ENCODE data around the gene PPEF1. TPM values are rescaled to one million over a fixed set of nuclear protein-coding genes. Genes with fewer than 3 reads are reported as not detected.

The PPEF1 gene
- total RNA-seq, 6 donors from 2014 or later, result 0.20 to 6.7 (median 0.36) TPM; not detected in 2

DNA sequence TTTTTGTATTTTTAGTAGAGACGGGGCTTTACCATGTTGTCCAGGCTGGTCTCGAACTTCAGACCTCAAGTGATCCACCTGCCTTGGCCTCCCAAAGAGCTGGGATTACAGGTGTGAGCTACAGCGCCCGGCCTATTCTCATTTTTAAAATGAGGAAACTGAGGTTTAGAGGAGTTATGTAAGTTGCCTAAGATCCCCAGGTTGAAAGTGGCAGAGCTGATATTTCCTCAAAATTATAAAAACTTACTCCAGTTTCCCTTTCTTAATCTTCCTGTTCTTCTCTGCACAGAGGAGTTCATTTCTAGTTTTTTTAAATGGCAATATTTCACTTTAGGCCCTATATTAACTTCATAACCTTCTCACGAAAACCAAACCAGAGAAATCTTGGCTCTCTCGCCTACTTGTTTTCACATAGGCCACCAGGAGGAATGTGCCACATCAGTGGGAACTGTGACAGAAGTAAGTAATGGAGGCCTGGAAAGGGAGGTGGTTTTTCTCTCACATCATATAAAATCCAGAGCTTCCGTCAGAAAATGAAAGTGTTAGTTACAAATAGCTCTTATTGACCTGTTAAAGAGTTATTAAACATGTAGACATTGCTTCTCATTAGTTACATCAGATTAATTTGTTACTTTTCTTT is 19.5 kb upstream of the PPEF1 start:
- H3K9me3 ChIP-seq, result no peaks in the 10 kb centered on the region
- H3K4me1 ChIP-seq, result no peaks in the 10 kb centered on the region
- no peak overlapping the region for H3K4me3 ChIP-seq
- no peak for DNase-seq
- no peak for TF ChIP-seq POLR2AphosphoS5 (IDR thresholded peaks at IDR 0.05)
- TF ChIP-seq, protein P1, sequence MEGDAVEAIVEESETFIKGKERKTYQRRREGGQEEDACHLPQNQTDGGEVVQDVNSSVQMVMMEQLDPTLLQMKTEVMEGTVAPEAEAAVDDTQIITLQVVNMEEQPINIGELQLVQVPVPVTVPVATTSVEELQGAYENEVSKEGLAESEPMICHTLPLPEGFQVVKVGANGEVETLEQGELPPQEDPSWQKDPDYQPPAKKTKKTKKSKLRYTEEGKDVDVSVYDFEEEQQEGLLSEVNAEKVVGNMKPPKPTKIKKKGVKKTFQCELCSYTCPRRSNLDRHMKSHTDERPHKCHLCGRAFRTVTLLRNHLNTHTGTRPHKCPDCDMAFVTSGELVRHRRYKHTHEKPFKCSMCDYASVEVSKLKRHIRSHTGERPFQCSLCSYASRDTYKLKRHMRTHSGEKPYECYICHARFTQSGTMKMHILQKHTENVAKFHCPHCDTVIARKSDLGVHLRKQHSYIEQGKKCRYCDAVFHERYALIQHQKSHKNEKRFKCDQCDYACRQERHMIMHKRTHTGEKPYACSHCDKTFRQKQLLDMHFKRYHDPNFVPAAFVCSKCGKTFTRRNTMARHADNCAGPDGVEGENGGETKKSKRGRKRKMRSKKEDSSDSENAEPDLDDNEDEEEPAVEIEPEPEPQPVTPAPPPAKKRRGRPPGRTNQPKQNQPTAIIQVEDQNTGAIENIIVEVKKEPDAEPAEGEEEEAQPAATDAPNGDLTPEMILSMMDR (IDR thresholded peaks at IDR 0.05), result no peak
- no peak for TF ChIP-seq POLR2A (IDR thresholded peaks at IDR 0.05)
- TF ChIP-seq EP300 (IDR thresholded peaks at IDR 0.05), result no peak
- no peaks in the 10 kb centered on the region for H3K27me3 ChIP-seq
- WGBS, 2 donors, result 71 to 76% methylated on average over 5 to 7 of the region's 7 CpGs
- H3K36me3 ChIP-seq, result no peaks in the 10 kb centered on the region
- H3K27ac ChIP-seq, result no peak overlapping the region
- ATAC-seq (ENCODE audit: low FRiP score in 2 of 2), result no peak

DNA sequence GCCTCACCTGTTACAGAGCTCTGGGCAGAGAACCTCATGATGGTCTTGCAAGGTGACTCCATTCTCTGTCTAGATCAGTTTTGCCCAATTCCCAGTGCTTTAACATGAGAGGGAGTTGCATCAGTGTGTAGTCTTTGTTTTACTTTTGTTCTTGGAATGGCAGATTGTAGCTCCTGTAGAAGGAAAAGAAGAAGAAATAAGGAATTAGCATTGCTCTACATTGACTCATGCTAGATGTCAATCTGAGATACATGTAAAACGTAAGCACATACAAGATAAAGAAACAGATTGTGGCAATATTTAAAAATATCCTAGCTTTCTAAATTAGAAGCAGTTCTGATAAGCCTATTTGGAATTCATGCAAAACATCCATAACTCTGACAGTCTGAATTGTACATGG is 16.0 kb upstream of the PPEF1 start:
- no peak for DNase-seq
- no peak for TF ChIP-seq EP300 (IDR thresholded peaks at IDR 0.05)
- no peak for TF ChIP-seq POLR2A (IDR thresholded peaks at IDR 0.05)
- TF ChIP-seq POLR2AphosphoS5 (IDR thresholded peaks at IDR 0.05), result no peak
- TF ChIP-seq, protein P1 (IDR thresholded peaks at IDR 0.05), result no peak
- H3K4me3 ChIP-seq, result no peak overlapping the region

DNA sequence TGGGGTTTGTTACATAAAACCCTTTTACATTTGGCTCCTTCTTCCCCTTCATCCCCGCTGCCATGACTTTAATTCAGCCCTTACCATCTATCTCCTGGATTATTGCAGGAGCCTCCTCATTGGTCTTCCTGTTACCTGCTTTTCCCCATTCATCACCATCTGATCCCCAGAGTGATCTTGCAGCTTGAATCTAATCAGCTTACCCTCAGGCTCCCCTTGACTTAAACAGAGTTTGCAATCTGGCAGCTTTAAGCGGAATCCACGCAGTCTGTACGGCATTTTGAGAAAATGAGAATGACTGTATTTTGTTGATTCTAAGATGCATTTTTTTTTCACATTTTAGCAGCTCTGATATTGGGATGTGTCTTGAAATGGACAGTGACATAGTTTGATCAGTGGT is 14.9 kb upstream of the PPEF1 start:
- Histone ChIP-seq H3K4me1 (no peaks in the 10 kb centered on the region), H3K27ac (no peak overlapping the region), H3K4me3 (no peak overlapping the region), H3K36me3 (no peaks in the 10 kb centered on the region), H3K27me3 (no peaks in the 10 kb centered on the region), H3K9me3 (no peaks in the 10 kb centered on the region)
- no peak for DNase-seq
- ATAC-seq (ENCODE audit: low FRiP score in 2 of 2), result no peak
- TF ChIP-seq POLR2A (IDR thresholded peaks at IDR 0.05), result no peak
- TF ChIP-seq, protein P1 (IDR thresholded peaks at IDR 0.05), result no peak
- no peak for TF ChIP-seq POLR2AphosphoS5 (IDR thresholded peaks at IDR 0.05)
- no peak for TF ChIP-seq EP300 (IDR thresholded peaks at IDR 0.05)
- 87 to 97% methylated on average over 4 of the region's 4 CpGs for WGBS, 2 donors

More for the DNA sequence above, 16.0 kb upstream of the PPEF1 start:
- Histone ChIP-seq H3K36me3 (no peaks in the 10 kb centered on the region), H3K27me3 (no peaks in the 10 kb centered on the region), H3K9me3 (no peaks in the 10 kb centered on the region), H3K4me1 (no peaks in the 10 kb centered on the region), H3K27ac (no peak overlapping the region)
- WGBS, 2 donors, result 71 to 82% methylated on average over 1 of the region's 1 CpG
- ATAC-seq (ENCODE audit: low FRiP score in 2 of 2), result no peak

DNA sequence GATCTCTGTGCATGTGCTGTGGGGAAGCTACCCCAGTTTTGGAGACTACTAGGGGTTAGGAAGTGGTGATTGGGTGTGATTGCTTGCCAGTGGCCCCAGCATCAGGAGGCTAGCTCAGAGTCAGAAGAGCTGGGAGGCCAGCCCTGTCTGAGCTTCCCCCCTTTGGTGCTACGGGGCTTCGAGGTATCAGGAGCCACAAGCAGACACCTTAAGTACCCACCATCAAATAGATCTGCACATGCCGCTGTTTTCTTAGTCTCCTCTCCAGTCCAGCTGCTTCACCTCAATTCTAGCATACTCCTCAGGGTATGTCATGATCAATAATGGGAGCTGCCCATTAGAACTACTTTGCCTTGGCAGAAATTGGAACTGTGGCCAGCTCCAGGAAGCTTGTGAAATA is 10.8 kb upstream of the PPEF1 start:
- Histone ChIP-seq H3K4me1 (peaks cover 0 to 4% (median 0%) of the 10 kb centered on the region in 4 donors), H3K36me3 (no peaks in the 10 kb centered on the region), H3K4me3 (no peak overlapping the region), H3K27me3 (no peaks in the 10 kb centered on the region), H3K27ac (no peak overlapping the region), H3K9me3 (no peaks in the 10 kb centered on the region)
- 89 to 100% methylated on average over 3 of the region's 3 CpGs for WGBS, 2 donors
- ATAC-seq (ENCODE audit: low FRiP score in 2 of 2) (no peak), DNase-seq (no peak)
- TF ChIP-seq POLR2A (IDR thresholded peaks at IDR 0.05) (no peak), EP300 (IDR thresholded peaks at IDR 0.05) (no peak), POLR2AphosphoS5 (IDR thresholded peaks at IDR 0.05) (no peak)
- TF ChIP-seq, protein P1 (IDR thresholded peaks at IDR 0.05), result no peak
